Panc1 (cell line): ENCODE data around the gene RANGRF.

ENCODE experiments used
- POLR2AphosphoS5 ChIP-seq: IDR thresholded peaks from 2 replicates; pipeline ENCODE4 v1.6.1; 2012; ENCODE audit warnings: mild to moderate bottlenecking, low read depth, low read length, moderate library complexity
- SIN3A ChIP-seq: IDR thresholded peaks from 2 replicates; pipeline ENCODE4 v1.6.1; 2012; ENCODE audit warnings: low read depth, mild to moderate bottlenecking, low read length, moderate library complexity, borderline replicate concordance; ENCODE audit not compliant: insufficient read depth
- TCF7L2 ChIP-seq: IDR thresholded peaks from 2 replicates; pipeline ENCODE4 v1.6.1; 2011; ENCODE audit warnings: mild to moderate bottlenecking, low read depth, low read length, inconsistent platforms
- TF ChIP-seq, protein P1 (sequence below), 2 experiments: IDR thresholded peaks; 2 replicates each; pipeline ENCODE4 v1.6.1; 2011 to 2012; ENCODE audit warnings: low read depth in 2 of 2, control low read depth in 1 of 2, low read length in 1 of 2, mild to moderate bottlenecking in 1 of 2, moderate library complexity in 1 of 2; ENCODE audit not compliant: insufficient read depth in 1 of 2
- TF ChIP-seq, protein P2 (sequence below): fragments of 450-650 bp; IDR thresholded peaks from 2 replicates; pipeline ENCODE4 v1.5.1; 2017; ENCODE audit warnings: mild to moderate bottlenecking

DNA sequence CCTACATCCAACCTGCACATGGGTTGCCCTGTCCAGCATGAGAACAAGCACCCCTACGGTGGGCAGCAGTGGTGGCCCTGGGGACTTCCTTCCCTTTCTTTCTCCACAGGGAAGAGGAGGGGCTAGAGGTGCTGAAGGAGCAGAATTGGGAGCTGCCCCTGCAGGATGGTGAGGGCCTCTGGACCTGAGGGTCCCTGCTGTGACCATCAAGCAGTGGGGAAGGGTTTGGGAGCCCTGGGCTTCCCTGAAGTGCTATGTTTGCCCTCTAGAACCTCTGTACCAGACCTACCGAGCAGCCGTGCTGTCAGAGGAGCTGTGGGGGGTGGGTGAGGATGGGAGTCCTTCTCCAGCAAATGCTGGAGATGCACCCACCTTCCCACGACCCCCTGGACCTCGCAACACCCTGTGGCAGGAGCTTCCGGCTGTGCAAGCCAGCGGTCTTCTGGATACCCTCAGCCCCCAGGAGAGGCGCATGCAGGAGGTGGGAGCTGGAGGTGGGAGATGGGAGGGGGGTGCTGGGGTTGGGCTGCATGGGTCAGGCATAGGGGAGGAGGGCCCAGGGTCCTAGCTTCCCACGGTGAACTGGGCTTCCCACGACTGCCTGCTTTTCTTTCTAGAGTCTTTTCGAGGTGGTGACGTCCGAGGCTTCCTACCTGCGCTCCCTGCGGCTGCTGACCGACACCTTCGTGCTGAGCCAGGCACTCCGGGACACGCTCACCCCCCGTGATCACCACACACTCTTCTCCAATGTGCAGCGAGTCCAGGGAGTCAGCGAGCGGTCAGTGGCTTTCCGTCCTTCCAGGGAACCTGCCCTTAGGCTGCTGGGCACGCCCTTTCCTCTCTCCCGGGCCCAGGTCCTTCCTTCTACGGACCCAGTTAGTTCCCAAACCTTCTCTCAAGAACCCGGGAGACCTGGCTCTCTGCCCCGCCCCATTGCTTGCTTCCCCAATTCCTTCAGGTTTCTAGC, 26.6 kb downstream of the RANGRF start:
- TF ChIP-seq, protein P1, sequence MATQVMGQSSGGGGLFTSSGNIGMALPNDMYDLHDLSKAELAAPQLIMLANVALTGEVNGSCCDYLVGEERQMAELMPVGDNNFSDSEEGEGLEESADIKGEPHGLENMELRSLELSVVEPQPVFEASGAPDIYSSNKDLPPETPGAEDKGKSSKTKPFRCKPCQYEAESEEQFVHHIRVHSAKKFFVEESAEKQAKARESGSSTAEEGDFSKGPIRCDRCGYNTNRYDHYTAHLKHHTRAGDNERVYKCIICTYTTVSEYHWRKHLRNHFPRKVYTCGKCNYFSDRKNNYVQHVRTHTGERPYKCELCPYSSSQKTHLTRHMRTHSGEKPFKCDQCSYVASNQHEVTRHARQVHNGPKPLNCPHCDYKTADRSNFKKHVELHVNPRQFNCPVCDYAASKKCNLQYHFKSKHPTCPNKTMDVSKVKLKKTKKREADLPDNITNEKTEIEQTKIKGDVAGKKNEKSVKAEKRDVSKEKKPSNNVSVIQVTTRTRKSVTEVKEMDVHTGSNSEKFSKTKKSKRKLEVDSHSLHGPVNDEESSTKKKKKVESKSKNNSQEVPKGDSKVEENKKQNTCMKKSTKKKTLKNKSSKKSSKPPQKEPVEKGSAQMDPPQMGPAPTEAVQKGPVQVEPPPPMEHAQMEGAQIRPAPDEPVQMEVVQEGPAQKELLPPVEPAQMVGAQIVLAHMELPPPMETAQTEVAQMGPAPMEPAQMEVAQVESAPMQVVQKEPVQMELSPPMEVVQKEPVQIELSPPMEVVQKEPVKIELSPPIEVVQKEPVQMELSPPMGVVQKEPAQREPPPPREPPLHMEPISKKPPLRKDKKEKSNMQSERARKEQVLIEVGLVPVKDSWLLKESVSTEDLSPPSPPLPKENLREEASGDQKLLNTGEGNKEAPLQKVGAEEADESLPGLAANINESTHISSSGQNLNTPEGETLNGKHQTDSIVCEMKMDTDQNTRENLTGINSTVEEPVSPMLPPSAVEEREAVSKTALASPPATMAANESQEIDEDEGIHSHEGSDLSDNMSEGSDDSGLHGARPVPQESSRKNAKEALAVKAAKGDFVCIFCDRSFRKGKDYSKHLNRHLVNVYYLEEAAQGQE (IDR thresholded peaks at IDR 0.05; ENCODE audit: insufficient read depth in 1 of 2, low read depth in 2 of 2, low read length in 1 of 2) = no peak
- TF ChIP-seq, protein P2, sequence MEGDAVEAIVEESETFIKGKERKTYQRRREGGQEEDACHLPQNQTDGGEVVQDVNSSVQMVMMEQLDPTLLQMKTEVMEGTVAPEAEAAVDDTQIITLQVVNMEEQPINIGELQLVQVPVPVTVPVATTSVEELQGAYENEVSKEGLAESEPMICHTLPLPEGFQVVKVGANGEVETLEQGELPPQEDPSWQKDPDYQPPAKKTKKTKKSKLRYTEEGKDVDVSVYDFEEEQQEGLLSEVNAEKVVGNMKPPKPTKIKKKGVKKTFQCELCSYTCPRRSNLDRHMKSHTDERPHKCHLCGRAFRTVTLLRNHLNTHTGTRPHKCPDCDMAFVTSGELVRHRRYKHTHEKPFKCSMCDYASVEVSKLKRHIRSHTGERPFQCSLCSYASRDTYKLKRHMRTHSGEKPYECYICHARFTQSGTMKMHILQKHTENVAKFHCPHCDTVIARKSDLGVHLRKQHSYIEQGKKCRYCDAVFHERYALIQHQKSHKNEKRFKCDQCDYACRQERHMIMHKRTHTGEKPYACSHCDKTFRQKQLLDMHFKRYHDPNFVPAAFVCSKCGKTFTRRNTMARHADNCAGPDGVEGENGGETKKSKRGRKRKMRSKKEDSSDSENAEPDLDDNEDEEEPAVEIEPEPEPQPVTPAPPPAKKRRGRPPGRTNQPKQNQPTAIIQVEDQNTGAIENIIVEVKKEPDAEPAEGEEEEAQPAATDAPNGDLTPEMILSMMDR = no peak
- no peak for TF ChIP-seq POLR2AphosphoS5
- no peak for TF ChIP-seq TCF7L2
- TF ChIP-seq SIN3A = no peak
